IPS-NIHi7 (cell line): ENCODE measurements around the gene ELL.
"Not testable (repeated sequence)": the region's sequence is repeated elsewhere in the genome, so short reads cannot be mapped to it uniquely, and the experiment has no call there.

Source experiments
- DNase-seq: peaks from one replicate; pipeline ENCODE4 v3.0.0; 2012; ENCODE audit warnings: mixed read lengths; ENCODE audit errors: extremely low spot score

ELL gene

GRCh38 chr19:18422530-18423191 is 99.2 kb downstream of the ELL start:
- no peak for DNase-seq

GRCh38 chr19:18421371-18421959 is 100.4 kb downstream of the ELL start:
- no peak for DNase-seq

- no peak for DNase-seq
Measured at GRCh38 chr19:18420930-18421329, 100.9 kb downstream of the ELL start.

GRCh38 chr19:18419699-18420460 is 102.0 kb downstream of the ELL start:
- no peak for DNase-seq

- DNase-seq, result peak; percentile 78
Measured at GRCh38 chr19:18419195-18419698, 102.6 kb downstream of the ELL start, which contains the start of gene SSBP4. SSBP4 (plus strand) TSS chr19:18419398; CDS start chr19:18419649, 251 bp downstream.

- DNase-seq, result no peak
Measured at GRCh38 chr19:18418483-18419194, 103.2 kb downstream of the ELL start.

- DNase-seq, result no peak
Measured at GRCh38 chr19:18418029-18418482, 103.8 kb downstream of the ELL start.

GRCh38 chr19:18417250-18418028 is 104.4 kb downstream of the ELL start:
- DNase-seq, result peak; percentile 87

- peak; percentile 80 for DNase-seq
Measured at GRCh38 chr19:18416778-18417249, 105.1 kb downstream of the ELL start.

GRCh38 chr19:18415178-18415867 is 106.5 kb downstream of the ELL start:
- DNase-seq, result no peak

GRCh38 chr19:18414504-18415177 is 107.2 kb downstream of the ELL start:
- DNase-seq, result no peak

GRCh38 chr19:18412610-18413239 is 109.1 kb downstream of the ELL start:
- DNase-seq, result no peak

- DNase-seq, result peak; percentile 73
Measured at GRCh38 chr19:18408053-18408476, 113.8 kb downstream of the ELL start.

GRCh38 chr19:18406749-18407148 is 115.1 kb downstream of the ELL start:
- DNase-seq, result no peak

GRCh38 chr19:18405754-18406153 is 116.1 kb downstream of the ELL start:
- not testable (repeated sequence) for DNase-seq

- DNase-seq, result not testable (repeated sequence)
Measured at GRCh38 chr19:18402455-18403248, 119.2 kb downstream of the ELL start.

- DNase-seq, result no peak
Measured at GRCh38 chr19:18401580-18402112, 120.2 kb downstream of the ELL start.

- no peak for DNase-seq
Measured at GRCh38 chr19:18399008-18399407, 122.9 kb downstream of the ELL start.
